NCI-H446 treated with DMSO at 0.1 percent for 48 hours (cell line): ENCODE data around the gene PCDHA6.
"Not testable (repeated sequence)": the region's sequence is repeated elsewhere in the genome, so short reads cannot be mapped to it uniquely, and the experiment has no call there.

Experiments used
- DNase-seq: peaks from one replicate; lab custom pipeline; 2025; lab: John Stamatoyannopoulos, UW

The PCDHA6 gene

GRCh38 chr5:140821375-140822280 lies 6.1 kb upstream of the PCDHA6 start, which contains the start of gene PCDHA5:
Gene PCDHA5, plus strand, starts transcription at chr5:140821613.
- DNase-seq: no peak

- DNase-seq: no peak
Measured at GRCh38 chr5:140822281-140822629, 5.5 kb upstream of the PCDHA6 start.

- DNase-seq: not testable (repeated sequence)
Measured at GRCh38 chr5:140822969-140823368, 4.8 kb upstream of the PCDHA6 start.

GRCh38 chr5:140823475-140823874 lies 4.3 kb upstream of the PCDHA6 start:
- DNase-seq: no peak

- peak; percentile 19 for DNase-seq
Measured at GRCh38 chr5:140828362-140828737, 590 bp downstream of the PCDHA6 start.

- DNase-seq: not testable (repeated sequence)
Measured at GRCh38 chr5:140829511-140830501, 2.0 kb downstream of the PCDHA6 start.

GRCh38 chr5:140833993-140834392 lies 6.2 kb downstream of the PCDHA6 start, which contains the start of gene PCDHA7:
Gene PCDHA7, plus strand, starts transcription at chr5:140834269. Its CDS starts 115 bp downstream, at chr5:140834384.
- no peak for DNase-seq

- not testable (repeated sequence) for DNase-seq
Measured at GRCh38 chr5:140834439-140835008, 6.8 kb downstream of the PCDHA6 start.

- no peak for DNase-seq
Measured at GRCh38 chr5:140835622-140836510, 8.1 kb downstream of the PCDHA6 start.

GRCh38 chr5:140840978-140841962 lies 13.5 kb downstream of the PCDHA6 start, which contains the start of gene PCDHA8:
Gene PCDHA8, plus strand, starts transcription at chr5:140841187. Its CDS starts 135 bp downstream, at chr5:140841322.
- no peak for DNase-seq

GRCh38 chr5:140842798-140843733 lies 15.3 kb downstream of the PCDHA6 start:
- no peak for DNase-seq

- not testable (repeated sequence) for DNase-seq
Measured at GRCh38 chr5:140848139-140849102, 20.7 kb downstream of the PCDHA6 start, which contains the start of gene PCDHA9. Gene PCDHA9, plus strand, starts transcription at chr5:140848382. Its CDS starts 114 bp downstream, at chr5:140848496.

- DNase-seq: not testable (repeated sequence)
Measured at GRCh38 chr5:140849831-140850634, 22.3 kb downstream of the PCDHA6 start.

GRCh38 chr5:140855772-140856674 lies 28.3 kb downstream of the PCDHA6 start, which contains the start of gene PCDHA10:
Gene PCDHA10, plus strand, starts transcription at chr5:140855897. Its CDS starts 152 bp downstream, at chr5:140856049.
- DNase-seq: no peak
